Left colon (tissue), 2 donors: ENCODE data around the gene CMTM6. TPM values are rescaled to one million over a fixed set of nuclear protein-coding genes. Genes with fewer than 3 reads are reported as not detected.

Source experiments
- ATAC-seq: fragments of 200-7000 bp; cut with Tn5 transposase; one replicate; pipeline ENCODE4 v1.9.1; 2020; ENCODE audit warnings: mild to moderate bottlenecking, moderate library complexity
- DNase-seq, 2 donors: peaks; one replicate each; pipeline ENCODE4 v3.0.0-alpha.2; 2020
- intact Hi-C, 2 donors: fragments of 100-400 bp; cut with DNase I in 1 of 2; cut with micrococcal nuclease in 1 of 2; formaldehyde crosslinking; loops; one replicate each; pipeline versions ENCODE4 v1.11.2 to v1.14.0; 2022; cut with DNase I, micrococcal nuclease
- microRNA-seq, 2 donors: library from miRNA; unstranded; fragments of <30 nt; microRNA quantifications; one replicate each; pipeline versions ENCODE4 v1.1.0 to v1.2.0, GENCODE V29; 2020
- total RNA-seq, 2 donors: library from RNA; stranded (reverse); fragmentation: NEBNext Ultra II Directional; extraction: Animal tissue kit (Norgen Biotek cat#: 25700); gene quantifications; one replicate each; pipeline ENCODE4 v1.2.1, GENCODE V29; 2021
- donor health status: DM: no; HTN: no; CAD: no.
- donor health status: DM: yes; HTN: yes; CAD: no.

Gene CMTM6
- total RNA-seq, 2 donors from 2014 or later, result 61.3 to 66.7 TPM

GRCh38 chr3:32435911-32436815 lies 66.5 kb downstream of the CMTM6 start:
- ATAC-seq, result no peak
- intact Hi-C loops, result no loop called here
- DNase-seq, result no peak

- ATAC-seq (no peak), DNase-seq (no peak)
- intact Hi-C loops, result no loop called here
Measured at GRCh38 chr3:32434206-32434605, 68.4 kb downstream of the CMTM6 start.

- no peak for ATAC-seq
- no peak for DNase-seq
- intact Hi-C loops, result no loop called here
Measured at GRCh38 chr3:32432711-32433530, 69.7 kb downstream of the CMTM6 start.

- ATAC-seq (no peak), DNase-seq (no peak)
- intact Hi-C loops, result no loop called here
Measured at GRCh38 chr3:32432045-32432710, 70.5 kb downstream of the CMTM6 start.

- DNase-seq (no peak), ATAC-seq (no peak)
- intact Hi-C loops, result no loop called here
Measured at GRCh38 chr3:32431481-32431880, 71.2 kb downstream of the CMTM6 start.

Small RNAs within 50 kb of the gene (microRNA-seq; reads per million reads assigned to microRNA genes)
- 0 reads per million in 2 donors for gene MIR548AY

Other genes with a start within 250 kb of the CMTM6 start
- gene CMTM7, start 111.0 kb downstream of the CMTM6 start, total RNA-seq, result 1 to 10 TPM; 5.8 to 7.4 TPM
- gene DYNC1LI1, start 68.0 kb upstream of the CMTM6 start, total RNA-seq, result 10 to 100 TPM; 18.5 to 19.5 TPM
- gene CNOT10, start 182.3 kb upstream of the CMTM6 start, total RNA-seq, result 10 to 100 TPM; 28.0 to 33.4 TPM